ENCODE data around the gene PABPN1. TPM values are rescaled to one million over a fixed set of nuclear protein-coding genes. Genes with fewer than 3 reads are reported as not detected.

Gene PABPN1
- polyA plus RNA-seq, 2 of the 4 experiments (the other 2 are of a cell fraction), result 157 to 197 TPM

- FAIRE-seq, result no peak
- H3K4me3 ChIP-seq, result peak overlapping the region; percentile 96
- POLR2A ChIA-PET, result interaction anchor here (0.6 to 2.5 kb wide), 7 partner anchors 9 to 140 kb away, joined by 3 to 19 read pairs (median 7); partner anchors contain the start of genes BCL2L2, PABPN1 and PPP1R3E
- H3K4me2 ChIP-seq, result peak overlapping the region; percentile 73
- peak overlapping the region; percentile 95 for H3K27ac ChIP-seq
- TF ChIP-seq PHF8 (IDR thresholded peaks at IDR 0.05; ENCODE audit: borderline replicate concordance, low read depth), result peak; percentile 40; the same call in 1 of the 2 replicates
- no peak for TF ChIP-seq RFX5 (IDR thresholded peaks at IDR 0.05)
- no peak for TF ChIP-seq CEBPB (IDR thresholded peaks at IDR 0.05)
- DNase-seq (ENCODE audit: low read depth in 1 of 2, low spot score in 1 of 2), result peak in 1 of 2 experiments; percentile 25
- peak; percentile 68 to 75 for ATAC-seq
- CTCF ChIA-PET, result interaction anchor here (1.7 to 14.2 kb wide), 3 partner anchors 13 to 165 kb away, joined by 4 to 161 read pairs (median 4); partner anchors contain the start of gene PPP1R3E
- no peaks in the 10 kb centered on the region for H3K9me3 ChIP-seq
- H3K4me1 ChIP-seq, result peaks cover 18% of the 10 kb centered on the region
- WGBS (ENCODE audit: missing lambda C conversion rate), result 3% methylated on average over 10 of the region's 22 CpGs
These were observed 35.7 kb upstream of the PABPN1 start for GRCh38 chr14:23285530-23286019.

GRCh38 chr14:23286020-23286901 lies 35.0 kb upstream of the PABPN1 start, which contains the start of gene HOMEZ:
TSS of gene HOMEZ (minus strand) at chr14:23286132. CDS start at chr14:23285952, 180 bp downstream.
- peak within 1 kb of the TSS; percentile 95 for H3K27ac ChIP-seq
- WGBS (ENCODE audit: missing lambda C conversion rate), result 7% methylated on average over 26 of the region's 53 CpGs
- no peak for FAIRE-seq
- ChIA-PET CTCF (interaction anchor here (0.5 to 14.2 kb wide), 7 partner anchors 12 to 945 kb away, joined by 3 to 161 read pairs (median 4); partner anchors contain the start of gene PPP1R3E), POLR2A (interaction anchor here (0.6 to 2.5 kb wide), 9 partner anchors 10 to 269 kb away, joined by 3 to 19 read pairs (median 4); partner anchors contain the start of genes BCL2L2, C14orf119, PABPN1 and PPP1R3E)
- TF ChIP-seq ELK1 (IDR thresholded peaks at IDR 0.05; ENCODE audit: low read depth, low read length) (no peak), CEBPB (IDR thresholded peaks at IDR 0.05) (no peak), BCL3 (IDR thresholded peaks at IDR 0.05) (peak; percentile 65; the same call in 1 of the 3 replicates), JUN (IDR thresholded peaks at IDR 0.05) (peak in 1 of 2 experiments; percentile 49; a peak in 1 of 5 replicates), USF2 (IDR thresholded peaks at IDR 0.05) (peak; percentile 24; the same call in 1 of the 2 replicates), PBX3 (IDR thresholded peaks at IDR 0.05) (peak; percentile 70), HDAC2 (IDR thresholded peaks at IDR 0.05) (no peak), PHF8 (IDR thresholded peaks at IDR 0.05; ENCODE audit: borderline replicate concordance, low read depth) (peak; percentile 32; the same call in 1 of the 2 replicates), RFX5 (IDR thresholded peaks at IDR 0.05) (peak; percentile 78), MAX (IDR thresholded peaks at IDR 0.05) (peak; percentile 36; the same call in 1 of the 2 replicates), POLR2A (IDR thresholded peaks at IDR 0.05; ENCODE audit: low read length) (peak; percentile 61), HOXB5 (CRISPR knock-in tag; IDR thresholded peaks at IDR 0.05) (0 out of 2 replicates have a peak, but pooled peaks have one; percentile 31), E2F6 (IDR thresholded peaks at IDR 0.05; ENCODE audit: borderline replicate concordance, low read depth) (peak; percentile 30; the same call in 1 of the 2 replicates)
- H3K4me1 ChIP-seq, result peaks cover 18% of the 10 kb centered on the region
- H3K4me2 ChIP-seq, result peak within 1 kb of the TSS; percentile 93
- peak; percentile 98 to 99 for ATAC-seq
- no peaks in the 10 kb centered on the region for H3K9me3 ChIP-seq
- peak; percentile 98 for DNase-seq (ENCODE audit: low read depth in 1 of 2, low spot score in 1 of 2)
- H3K4me3 ChIP-seq, result peak within 1 kb of the TSS; percentile 96
